Coronary artery (tissue), 2 donors: ENCODE measurements around the gene SOD1.
A peak's percentile ranks its signal among the peaks of the same experiment; 100 is the strongest.
"Not testable (repeated sequence)": the region's sequence is repeated elsewhere in the genome, so short reads cannot be mapped to it uniquely, and the experiment has no call there.

Experiments used
- DNase-seq: peaks from one replicate; pipeline ENCODE4 v3.0.0-alpha.2; 2017; ENCODE audit warnings: low spot score
- H3K27ac ChIP-seq, 2 donors: fragments of 200-600 bp; sonication (generic); one replicate each; pipeline ENCODE4 v1.5.1; 2016 to 2019
- H3K4me3 ChIP-seq: fragments of 200-600 bp; sonication (generic); 2 replicates; pipeline ENCODE4 v1.5.1; 2016; ENCODE audit warnings: mild to moderate bottlenecking, moderate library complexity
- CTCF ChIP-seq: fragments of 200-600 bp; sonication (generic); IDR thresholded peaks from one replicate; pipeline ENCODE4 v1.5.1; 2019; ENCODE audit warnings: antibody characterized with exemption

The SOD1 gene

GRCh38 chr21:31656199-31657095 is 3.0 kb upstream of the SOD1 start:
- no peak for TF ChIP-seq CTCF
- no peak overlapping the region for H3K4me3 ChIP-seq

GRCh38 chr21:31658053-31658452 is 1.4 kb upstream of the SOD1 start:
- no peak for TF ChIP-seq CTCF
- no peak for DNase-seq
- no peak overlapping the region for H3K27ac ChIP-seq
- no peak overlapping the region for H3K4me3 ChIP-seq

More at GRCh38 chr21:31656199-31657095, 3.0 kb upstream of the SOD1 start:
- H3K27ac ChIP-seq: no peak overlapping the region
- DNase-seq: no peak

- DNase-seq: no peak
- TF ChIP-seq CTCF: no peak
- peak overlapping the region; percentile 94 for H3K4me3 ChIP-seq
- peak overlapping the region; percentile 89 to 98 for H3K27ac ChIP-seq
Observed at GRCh38 chr21:31659286-31659535, 282 bp upstream of the SOD1 start.

GRCh38 chr21:31660259-31660565 is 719 bp downstream of the SOD1 start:
- no peak for DNase-seq
- Histone ChIP-seq H3K27ac (peak overlapping the region; percentile 89 to 98), H3K4me3 (peak overlapping the region; percentile 94)
- TF ChIP-seq CTCF: no peak

GRCh38 chr21:31660591-31660990 is 1.1 kb downstream of the SOD1 start:
- TF ChIP-seq CTCF: no peak
- Histone ChIP-seq H3K4me3 (peak overlapping the region; percentile 94), H3K27ac (peak overlapping the region; percentile 89 to 98)
- no peak for DNase-seq

GRCh38 chr21:31663584-31664249 is 4.2 kb downstream of the SOD1 start:
- no peak for TF ChIP-seq CTCF
- Histone ChIP-seq H3K27ac (no peak overlapping the region), H3K4me3 (no peak overlapping the region)
- DNase-seq: no peak

- H3K4me3 ChIP-seq: no peak overlapping the region
- DNase-seq: no peak
- TF ChIP-seq CTCF: no peak
- H3K27ac ChIP-seq: no peak overlapping the region
Observed at GRCh38 chr21:31665397-31665796, 5.9 kb downstream of the SOD1 start.

GRCh38 chr21:31665869-31666268 is 6.4 kb downstream of the SOD1 start:
- H3K27ac ChIP-seq, DNase-seq, H3K4me3 ChIP-seq: not testable (repeated sequence)
